Activated T-cell treated with anti-CD3 and anti-CD28 coated beads, Interleukin-2, amount 50 U/mL, for 72 hours (primary cell): ENCODE data around the gene CDIPT. TPM values are rescaled to one million over a fixed set of nuclear protein-coding genes. Genes with fewer than 3 reads are reported as not detected.
A peak's percentile ranks its signal among the peaks of the same experiment; 100 is the strongest.

ENCODE experiments used
- ATAC-seq, 2 donors: fragments of 150-1000 bp; cut with Tn5 transposase; replicated peaks in 1 of 2; 2 replicates each; pipeline ENCODE4 v1.10.0; 2021; ENCODE audit warnings: moderate library complexity in 2 of 2, mild to moderate bottlenecking in 1 of 2
- DNase-seq, 2 donors: peaks; one replicate each; pipeline ENCODE4 v3.0.0; 2021 to 2022; ENCODE audit warnings: mixed read lengths in 1 of 2
- H3K27ac Mint-ChIP-seq: one replicate; pipeline ENCODE4 v1.8.0; 2022; ENCODE audit warnings: mild to moderate bottlenecking, moderate library complexity, mixed read lengths
- H3K27me3 Mint-ChIP-seq: one replicate; pipeline ENCODE4 v1.8.0; 2022; ENCODE audit warnings: low read depth, mixed read lengths
- H3K36me3 Mint-ChIP-seq, 2 donors: one replicate each; pipeline ENCODE4 v1.8.0; 2022; ENCODE audit warnings: mixed read lengths in 2 of 2, mild to moderate bottlenecking in 1 of 2; ENCODE audit not compliant: insufficient read depth in 2 of 2
- H3K4me1 Mint-ChIP-seq: one replicate; pipeline ENCODE4 v1.8.0; 2022; ENCODE audit warnings: low read depth, mixed read lengths
- H3K4me3 Mint-ChIP-seq, 2 donors: one replicate each; pipeline ENCODE4 v1.8.0; 2022; ENCODE audit warnings: mild to moderate bottlenecking in 2 of 2, mixed read lengths in 2 of 2, moderate library complexity in 2 of 2
- H3K9me3 Mint-ChIP-seq, 2 donors: one replicate each; pipeline ENCODE4 v1.8.0; 2022; ENCODE audit warnings: mixed read lengths in 2 of 2
- total RNA-seq, 2 donors: library from RNA; stranded (reverse); gene quantifications; one replicate each; pipeline ENCODE4 v1.2.3, GENCODE V29; 2022

Gene CDIPT
- total RNA-seq, 2 donors from 2014 or later: 48.7 to 56.0 TPM

DNA sequence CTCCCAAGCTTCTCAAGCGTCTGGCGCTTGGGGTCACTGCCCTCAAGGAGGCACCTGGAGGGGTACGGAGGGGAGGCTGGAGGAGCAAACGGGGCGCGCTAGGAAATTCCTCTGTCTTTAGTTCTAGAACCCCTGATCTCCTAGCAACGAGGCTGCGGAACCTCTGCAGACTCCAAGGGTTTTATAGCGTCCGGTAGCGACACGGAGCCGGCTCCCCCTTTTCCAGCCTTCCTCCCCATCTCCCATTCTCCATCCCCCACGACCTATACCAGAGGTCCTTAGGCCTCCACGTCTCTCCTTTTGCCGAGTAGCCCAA is 601 bp upstream of the CDIPT start:
- no peaks in the 10 kb centered on the region for H3K9me3 Mint-ChIP-seq

DNA sequence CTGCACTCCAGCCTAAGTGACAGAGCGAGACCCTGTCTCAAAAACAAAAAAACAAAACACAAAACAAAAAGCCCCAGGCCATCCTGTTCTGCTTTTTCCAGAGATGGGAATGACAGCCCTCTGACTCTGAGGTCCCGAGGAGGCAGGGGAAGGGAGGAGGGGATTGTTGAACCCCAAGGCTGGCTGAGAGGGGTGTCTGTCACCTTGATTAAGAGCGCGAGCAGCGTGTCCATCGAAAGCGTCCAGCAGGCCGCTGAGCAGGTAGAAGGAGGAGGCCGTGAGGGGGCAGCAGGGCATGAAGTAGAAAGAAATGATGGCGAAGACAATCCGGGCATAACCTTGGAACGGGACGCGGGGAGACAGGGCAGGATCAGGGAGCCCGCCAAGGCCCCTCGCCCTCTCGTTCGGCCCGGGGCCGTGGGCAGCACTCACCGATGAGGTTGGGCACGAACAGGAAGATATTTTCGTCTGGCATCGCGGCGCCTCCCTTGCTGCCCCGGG is 593 bp downstream of the CDIPT start:
- no peaks in the 10 kb centered on the region for H3K27me3 Mint-ChIP-seq
- no peaks in the 10 kb centered on the region for H3K9me3 Mint-ChIP-seq
- ATAC-seq: no peak
- peaks cover 7 to 10% of the 10 kb centered on the region in 2 donors for H3K36me3 Mint-ChIP-seq
- peak; percentile 30 to 37 for DNase-seq
- peaks cover 30% of the 10 kb centered on the region for H3K4me1 Mint-ChIP-seq
- peak overlapping the region; percentile 90 for H3K4me3 Mint-ChIP-seq
- peak overlapping the region; percentile 58 for H3K27ac Mint-ChIP-seq

More for the DNA sequence above, 601 bp upstream of the CDIPT start:
- DNase-seq (no peak), ATAC-seq (no peak)
- peaks cover 30% of the 10 kb centered on the region for H3K4me1 Mint-ChIP-seq
- peak overlapping the region; percentile 90 for H3K4me3 Mint-ChIP-seq
- H3K36me3 Mint-ChIP-seq: peaks cover 4 to 7% of the 10 kb centered on the region in 2 donors
- H3K27me3 Mint-ChIP-seq: no peaks in the 10 kb centered on the region
- H3K27ac Mint-ChIP-seq: no peak overlapping the region

DNA sequence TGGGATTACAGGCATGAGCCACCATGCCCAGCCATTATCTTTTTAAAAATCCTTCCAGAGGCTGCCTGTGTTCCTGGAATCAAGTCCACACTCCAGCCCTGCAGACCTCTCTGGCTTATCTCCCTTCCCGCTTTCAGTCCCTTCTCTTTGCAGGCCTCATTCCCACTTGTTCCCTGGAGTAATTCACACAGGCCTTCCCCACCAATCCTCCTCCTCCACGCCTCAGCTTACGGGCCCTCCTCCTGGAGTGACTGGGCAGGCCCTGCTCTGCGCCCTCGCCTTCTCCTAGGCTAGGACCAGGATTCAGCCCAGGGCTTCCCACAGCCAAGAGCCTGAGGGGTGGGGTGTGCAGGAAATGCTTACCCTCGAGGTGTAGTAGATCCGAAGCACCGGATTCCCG is 2.8 kb downstream of the CDIPT start:
- peaks cover 7 to 10% of the 10 kb centered on the region in 2 donors for H3K36me3 Mint-ChIP-seq
- H3K27ac Mint-ChIP-seq: no peak overlapping the region
- no peaks in the 10 kb centered on the region for H3K9me3 Mint-ChIP-seq
- ATAC-seq (no peak), DNase-seq (no peak)
- no peak overlapping the region for H3K4me3 Mint-ChIP-seq
- H3K27me3 Mint-ChIP-seq: no peaks in the 10 kb centered on the region
- peaks cover 30% of the 10 kb centered on the region for H3K4me1 Mint-ChIP-seq

DNA sequence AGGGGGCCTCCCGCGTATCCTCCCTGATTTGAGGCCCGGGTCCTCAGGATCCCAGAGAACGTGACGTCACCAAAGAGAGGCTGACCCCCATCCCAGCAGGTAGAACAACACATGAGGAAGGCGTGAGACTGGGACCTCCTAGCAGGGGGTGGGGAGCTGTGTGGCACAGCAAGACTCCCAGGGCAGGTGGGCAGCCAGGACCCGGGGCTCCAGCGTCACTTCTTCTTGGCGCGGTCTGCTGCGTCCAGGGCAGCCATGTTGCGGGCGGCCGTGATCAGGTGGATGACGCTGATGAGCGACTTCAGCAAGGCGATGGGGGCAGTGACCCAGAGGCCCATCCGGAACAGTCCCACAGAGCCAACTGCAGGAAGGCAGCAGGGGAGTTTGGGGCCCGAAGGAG is 4.1 kb downstream of the CDIPT start:
- H3K27ac Mint-ChIP-seq: no peak overlapping the region
- no peak for ATAC-seq
- no peak for DNase-seq
- H3K27me3 Mint-ChIP-seq: no peaks in the 10 kb centered on the region
- no peak overlapping the region for H3K4me3 Mint-ChIP-seq
- H3K36me3 Mint-ChIP-seq: peaks cover 7 to 10% of the 10 kb centered on the region in 2 donors
- no peaks in the 10 kb centered on the region for H3K9me3 Mint-ChIP-seq
- peaks cover 30% of the 10 kb centered on the region for H3K4me1 Mint-ChIP-seq

DNA sequence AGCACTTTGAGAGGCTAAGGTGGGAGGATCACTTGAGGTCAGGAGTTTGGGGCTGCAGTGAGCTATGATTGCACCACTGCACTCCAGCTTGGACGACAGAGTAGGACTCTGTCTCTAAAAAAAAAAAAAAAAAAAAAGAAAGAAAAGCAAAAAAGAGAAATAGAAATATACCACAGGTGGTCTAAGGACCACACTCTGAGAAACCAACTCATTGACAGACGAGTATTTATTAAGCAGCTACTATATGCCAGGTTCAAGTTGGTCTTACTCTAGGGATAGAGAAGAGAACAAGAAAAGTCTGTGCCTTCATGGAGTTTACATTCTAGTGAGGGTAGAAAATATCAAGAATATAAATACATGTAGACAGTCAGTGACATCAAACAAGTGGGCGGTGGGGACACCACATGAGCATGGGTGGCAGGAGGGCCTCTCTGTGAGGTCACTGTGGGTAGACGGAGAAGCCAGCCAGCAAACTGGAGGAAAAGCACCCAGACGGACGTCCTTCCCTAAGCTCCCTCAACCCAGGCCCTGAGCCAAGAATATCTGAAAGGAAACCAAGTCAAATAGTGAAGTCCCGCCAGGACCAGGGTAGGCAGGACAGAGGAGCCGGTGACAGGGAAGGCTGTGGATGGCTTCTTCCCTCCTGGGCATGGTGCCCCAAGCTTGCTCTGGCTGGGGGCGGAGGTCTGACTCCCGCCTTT is 4.7 kb downstream of the CDIPT start:
- Mint-ChIP-seq H3K4me3 (no peak overlapping the region), H3K36me3 (peaks cover 7 to 10% of the 10 kb centered on the region in 2 donors), H3K4me1 (peaks cover 26% of the 10 kb centered on the region), H3K9me3 (no peaks in the 10 kb centered on the region), H3K27ac (no peak overlapping the region), H3K27me3 (no peaks in the 10 kb centered on the region)
- no peak for DNase-seq
- ATAC-seq: no peak

DNA sequence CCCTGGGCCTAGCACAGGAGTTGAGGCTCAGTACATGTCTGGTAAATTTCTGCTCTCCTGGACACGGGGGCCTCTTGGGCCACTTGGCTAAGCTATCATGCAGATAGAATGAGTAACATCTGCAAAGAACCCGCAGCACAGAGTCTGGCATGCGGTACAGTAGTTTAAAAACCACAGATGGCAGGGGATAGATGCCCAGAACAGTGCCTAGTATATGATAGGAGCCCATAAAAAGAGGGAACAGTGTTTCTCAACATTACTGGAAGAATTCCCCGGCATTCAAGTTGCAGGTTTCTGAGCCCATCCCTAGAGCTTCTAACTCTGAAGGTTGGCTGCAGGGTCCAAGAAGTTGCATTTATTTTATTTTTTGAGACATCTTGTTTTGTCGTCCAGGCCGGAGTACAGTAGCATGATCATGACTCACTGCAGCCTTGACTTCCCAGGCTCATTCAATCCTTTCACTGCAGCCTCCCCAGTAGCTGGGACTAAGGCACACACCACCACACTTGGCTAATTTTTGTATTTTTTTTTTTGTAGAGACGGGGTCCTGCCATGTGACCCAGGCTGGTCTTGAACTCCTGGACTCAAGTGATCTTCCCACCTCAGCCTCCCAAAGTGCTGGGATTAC is 5.8 kb downstream of the CDIPT start:
- Mint-ChIP-seq H3K27ac (no peak overlapping the region), H3K9me3 (no peaks in the 10 kb centered on the region), H3K27me3 (no peaks in the 10 kb centered on the region), H3K4me1 (peaks cover 21% of the 10 kb centered on the region), H3K4me3 (no peak overlapping the region), H3K36me3 (peaks cover 4 to 10% of the 10 kb centered on the region in 2 donors)
- DNase-seq (no peak), ATAC-seq (peak in 1 of 2 donors; percentile 6)

DNA sequence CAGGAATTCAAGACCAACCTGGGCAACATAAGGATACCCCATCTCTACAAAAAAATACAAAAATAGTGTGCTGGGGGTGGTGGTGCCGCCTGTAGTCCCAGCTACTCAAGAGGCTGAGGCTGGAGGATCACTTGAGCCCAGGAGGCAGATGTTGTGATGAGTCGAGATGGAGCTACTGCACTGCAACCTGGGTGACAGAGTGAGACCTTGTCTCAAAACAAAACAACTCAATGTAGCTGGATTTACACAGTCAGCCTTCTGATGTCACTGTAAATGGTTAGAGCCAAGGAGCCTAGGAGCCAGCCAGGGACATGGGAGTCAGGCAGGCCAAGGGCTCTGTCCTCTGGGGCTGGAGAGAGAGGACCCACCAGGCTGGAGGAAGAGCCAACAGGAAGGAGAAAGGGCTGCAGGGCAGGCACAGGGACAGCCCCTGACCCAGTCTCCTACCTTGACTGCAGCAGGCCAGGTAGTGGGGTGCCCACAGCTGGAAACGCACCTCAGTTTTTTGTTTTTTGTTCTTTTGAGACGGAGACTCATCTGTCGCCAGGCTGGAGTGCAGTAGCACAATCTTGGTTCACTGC is 8.4 kb downstream of the CDIPT start:
- Mint-ChIP-seq H3K4me3 (no peak overlapping the region), H3K27me3 (no peaks in the 10 kb centered on the region), H3K27ac (no peak overlapping the region), H3K4me1 (no peaks in the 10 kb centered on the region), H3K9me3 (no peaks in the 10 kb centered on the region), H3K36me3 (peaks cover 4 to 8% of the 10 kb centered on the region in 2 donors)
- DNase-seq (no peak), ATAC-seq (peak; percentile 36 to 49)

DNA sequence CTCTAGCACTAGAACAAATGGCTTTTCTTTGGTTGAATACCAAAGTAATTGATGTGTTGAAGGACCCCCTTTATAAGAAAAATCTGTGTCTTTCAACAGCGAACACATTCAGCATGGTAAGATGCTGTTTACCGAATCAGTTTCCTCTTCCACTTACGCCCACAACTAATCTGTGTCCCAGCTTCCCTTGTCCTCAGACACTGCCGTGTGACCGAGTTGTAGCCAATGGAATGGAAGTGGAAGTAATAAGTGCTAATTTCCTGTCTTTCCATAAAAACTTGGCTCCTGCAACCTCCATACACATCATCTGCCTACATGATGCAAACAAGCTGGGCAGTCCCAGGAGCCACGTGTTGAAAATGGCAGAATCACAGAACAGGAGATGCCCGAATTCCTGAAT is 10.4 kb downstream of the CDIPT start:
- Mint-ChIP-seq H3K4me1 (peaks cover 8% of the 10 kb centered on the region), H3K27me3 (no peaks in the 10 kb centered on the region), H3K4me3 (no peak overlapping the region), H3K27ac (no peak overlapping the region), H3K36me3 (peaks cover 0 to 8% of the 10 kb centered on the region in 2 donors), H3K9me3 (no peaks in the 10 kb centered on the region)
- DNase-seq (no peak), ATAC-seq (no peak)

DNA sequence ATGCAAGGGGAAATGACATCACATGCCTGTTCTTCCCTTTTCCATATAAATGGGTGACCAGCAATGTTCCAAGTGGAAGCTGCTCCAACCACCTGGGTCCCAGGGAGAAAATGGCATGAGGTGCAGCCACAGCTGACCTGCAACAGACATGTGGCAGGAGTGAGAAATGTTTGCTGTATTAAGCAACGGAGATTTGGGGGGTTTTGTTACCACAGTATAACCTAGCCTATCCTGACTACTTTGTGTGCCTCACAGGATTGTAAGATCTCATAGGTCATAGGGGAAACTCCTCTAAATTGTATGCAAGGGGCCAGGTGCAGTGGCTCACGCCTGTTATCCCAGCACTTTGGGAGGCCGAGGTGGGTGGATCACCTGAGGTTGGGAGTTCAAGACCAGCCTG is 12.0 kb downstream of the CDIPT start:
- H3K4me3 Mint-ChIP-seq: no peak overlapping the region
- DNase-seq (no peak), ATAC-seq (no peak)
- no peaks in the 10 kb centered on the region for H3K9me3 Mint-ChIP-seq
- H3K27ac Mint-ChIP-seq: no peak overlapping the region
- peaks cover 8% of the 10 kb centered on the region for H3K4me1 Mint-ChIP-seq
- peaks cover 3 to 14% of the 10 kb centered on the region in 2 donors for H3K36me3 Mint-ChIP-seq
- no peaks in the 10 kb centered on the region for H3K27me3 Mint-ChIP-seq

DNA sequence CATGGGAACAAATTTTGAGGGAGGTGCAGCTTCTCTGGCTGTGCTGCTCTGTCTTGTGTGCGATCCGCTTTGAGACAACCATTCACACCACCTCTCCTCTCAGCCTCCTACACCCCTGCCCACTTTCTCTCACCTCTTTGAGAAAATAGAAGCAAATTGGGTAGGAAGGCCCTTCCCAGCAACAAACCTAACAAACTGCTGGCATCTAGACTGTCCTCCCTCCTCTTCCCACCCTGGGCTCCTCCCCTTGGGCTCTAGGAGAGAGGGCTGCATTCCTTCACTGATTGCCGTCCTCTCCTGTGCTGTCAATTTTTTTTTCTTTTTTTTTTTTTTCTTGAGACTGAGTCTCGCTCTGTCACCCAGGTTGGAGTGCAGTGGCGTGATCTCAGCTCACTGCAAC is 13.5 kb downstream of the CDIPT start:
- H3K27ac Mint-ChIP-seq: no peak overlapping the region
- no peak for DNase-seq
- H3K27me3 Mint-ChIP-seq: no peaks in the 10 kb centered on the region
- no peak for ATAC-seq
- H3K4me1 Mint-ChIP-seq: peaks cover 8% of the 10 kb centered on the region
- H3K9me3 Mint-ChIP-seq: no peaks in the 10 kb centered on the region
- no peak overlapping the region for H3K4me3 Mint-ChIP-seq
- H3K36me3 Mint-ChIP-seq: peaks cover 3 to 21% of the 10 kb centered on the region in 2 donors

DNA sequence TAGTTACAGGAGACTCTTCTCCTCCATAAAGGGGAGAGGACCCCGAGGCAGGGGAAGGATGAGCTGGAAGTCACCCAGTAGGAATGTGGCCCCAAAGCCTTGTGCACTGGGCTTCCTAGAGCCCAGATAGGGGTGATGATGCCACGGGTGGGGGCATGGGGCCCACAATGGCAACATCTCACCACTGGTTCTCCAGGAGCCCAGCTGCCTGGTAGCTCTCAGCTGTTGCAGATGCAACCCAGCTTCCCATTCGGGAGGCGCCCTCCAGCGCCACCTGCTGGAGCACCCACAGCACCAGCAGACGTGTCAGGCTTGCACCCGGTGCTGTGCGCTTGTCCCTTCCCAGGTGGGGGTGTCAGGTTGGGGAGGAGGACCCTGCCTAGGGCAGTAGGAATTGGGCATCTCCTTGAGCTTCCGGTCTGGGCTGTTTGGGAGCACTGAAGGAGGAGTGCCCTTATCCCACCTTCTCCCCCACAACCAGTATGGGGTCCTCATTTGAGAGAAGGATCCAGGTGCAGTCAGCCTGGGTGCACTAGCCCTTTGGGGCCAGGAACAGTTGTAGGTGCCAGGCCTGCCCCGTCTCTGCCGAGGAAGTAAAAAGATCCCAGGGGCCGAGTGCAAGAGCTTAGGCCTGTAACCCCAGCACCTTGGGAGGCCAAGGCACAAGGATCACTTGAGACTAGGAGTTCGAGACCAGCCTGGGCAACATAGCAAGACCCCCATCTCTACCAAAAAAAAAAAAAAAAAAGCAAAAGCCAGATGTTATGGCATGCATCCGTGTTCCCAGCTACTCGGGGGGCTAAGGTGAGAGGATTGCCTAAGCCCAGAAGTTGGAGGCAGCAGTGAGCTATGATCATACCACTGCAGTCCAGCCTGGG is 14.4 kb downstream of the CDIPT start:
- H3K27ac Mint-ChIP-seq: no peak overlapping the region

DNA sequence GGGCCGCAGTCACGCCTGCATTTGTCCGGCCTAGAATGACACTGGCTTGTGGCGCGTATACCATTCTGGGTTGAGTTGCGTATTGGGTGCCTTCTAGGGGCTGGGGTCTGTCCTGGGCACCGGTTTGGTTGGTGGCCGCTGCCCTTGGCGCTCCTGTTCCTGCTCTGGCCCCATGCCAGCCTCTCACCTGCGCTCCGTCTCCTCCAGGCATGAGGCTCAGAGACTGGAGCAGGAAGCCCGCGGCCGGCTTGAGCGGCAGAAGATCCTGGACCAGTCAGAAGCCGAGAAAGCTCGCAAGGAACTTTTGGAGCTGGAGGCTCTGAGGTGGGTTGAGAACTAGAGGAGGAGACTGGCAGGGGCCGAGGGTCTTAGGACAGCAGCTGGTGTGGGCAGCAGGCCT is 17.4 kb downstream of the CDIPT start:
- Mint-ChIP-seq H3K36me3 (peaks cover 8 to 21% of the 10 kb centered on the region in 2 donors), H3K4me1 (peaks cover 8% of the 10 kb centered on the region), H3K9me3 (no peaks in the 10 kb centered on the region), H3K27me3 (no peaks in the 10 kb centered on the region), H3K4me3 (no peak overlapping the region), H3K27ac (no peak overlapping the region)
- DNase-seq (no peak), ATAC-seq (no peak)

More for the DNA sequence above, 14.4 kb downstream of the CDIPT start:
- Mint-ChIP-seq H3K9me3 (no peaks in the 10 kb centered on the region), H3K4me3 (no peak overlapping the region), H3K27me3 (no peaks in the 10 kb centered on the region), H3K4me1 (peaks cover 8% of the 10 kb centered on the region), H3K36me3 (peaks cover 5 to 21% of the 10 kb centered on the region in 2 donors)
- ATAC-seq (peak; percentile 88 to 94), DNase-seq (peak; percentile 83 to 88)
